DMS79 (cell line): ENCODE data around the gene MLX.
"Not testable (repeated sequence)": the region's sequence is repeated elsewhere in the genome, so short reads cannot be mapped to it uniquely, and the experiment has no call there.

Source experiments
- DNase-seq: peaks from one replicate; lab custom pipeline; 2025; lab: John Stamatoyannopoulos, UW

MLX gene

GRCh38 chr17:42536372-42537155, 30.3 kb upstream of the MLX start:
- peak; percentile 66 for DNase-seq

- no peak for DNase-seq
Measured at GRCh38 chr17:42537156-42537805, 29.6 kb upstream of the MLX start.

- DNase-seq: no peak
Measured at GRCh38 chr17:42537826-42538451, 29.0 kb upstream of the MLX start.

- no peak for DNase-seq
Measured at GRCh38 chr17:42538482-42538881, 28.4 kb upstream of the MLX start.

GRCh38 chr17:42540558-42540957, 26.3 kb upstream of the MLX start:
- not testable (repeated sequence) for DNase-seq

GRCh38 chr17:42541041-42541833, 25.7 kb upstream of the MLX start:
- DNase-seq: no peak

- no peak for DNase-seq
Measured at GRCh38 chr17:42543190-42544079, 23.5 kb upstream of the MLX start.

- no peak for DNase-seq
Measured at GRCh38 chr17:42544874-42545283, 22.0 kb upstream of the MLX start.

- DNase-seq: not testable (repeated sequence)
Measured at GRCh38 chr17:42545755-42546505, 21.0 kb upstream of the MLX start.

- DNase-seq: no peak
Measured at GRCh38 chr17:42547001-42547461, 19.9 kb upstream of the MLX start.

GRCh38 chr17:42547698-42548069, 19.2 kb upstream of the MLX start:
- no peak for DNase-seq

- no peak for DNase-seq
Measured at GRCh38 chr17:42548070-42548837, 18.6 kb upstream of the MLX start.

GRCh38 chr17:42548993-42549755, 17.7 kb upstream of the MLX start:
- no peak for DNase-seq

GRCh38 chr17:42552736-42553135, 14.2 kb upstream of the MLX start, which contains the start of gene HSD17B1:
HSD17B1 (plus strand) TSS chr17:42552923; CDS start chr17:42552934, 11 bp downstream.
- DNase-seq: not testable (repeated sequence)

- no peak for DNase-seq
Measured at GRCh38 chr17:42553161-42553818, 13.6 kb upstream of the MLX start.

- no peak for DNase-seq
Measured at GRCh38 chr17:42553866-42554249, 13.0 kb upstream of the MLX start.

- DNase-seq: peak; percentile 68
Measured at GRCh38 chr17:42554250-42555121, 12.4 kb upstream of the MLX start.
